BE2C (cell line): ENCODE results near the gene RBM27.

Experiments
- DNase-seq: peaks from one replicate; pipeline ENCODE4 v3.0.0-alpha.2; 2020
- H3K27me3 ChIP-seq: fragments of 250-450 bp; sonication (Bioruptor Pico); 2 replicates; pipeline ENCODE4 v1.5.1; 2020; ENCODE audit warnings: mild to moderate bottlenecking
- H3K36me3 ChIP-seq: fragments of 250-450 bp; sonication (Bioruptor Pico); 2 replicates; pipeline ENCODE4 v1.5.1; 2020; ENCODE audit warnings: mild to moderate bottlenecking
- H3K4me1 ChIP-seq: fragments of 250-450 bp; sonication (Bioruptor Pico); 2 replicates; pipeline ENCODE4 v1.5.1; 2020
- H3K4me3 ChIP-seq: 2 replicates; pipeline ENCODE4 v1.5.1; 2011; ENCODE audit warnings: low read depth, low read length
- H3K9me3 ChIP-seq: fragments of 250-450 bp; sonication (Bioruptor Pico); 2 replicates; pipeline ENCODE4 v1.5.1; 2020
- CTCF ChIP-seq: IDR thresholded peaks from 2 replicates; pipeline ENCODE4 v1.5.1; 2012; ENCODE audit warnings: mild to moderate bottlenecking, low read depth, low read length

The RBM27 gene

GRCh38 chr5:146233441-146233840, 30.0 kb downstream of the RBM27 start:
- no peak overlapping the region for H3K4me3 ChIP-seq
- no peak for DNase-seq
- H3K27me3 ChIP-seq = no peaks in the 10 kb centered on the region
- H3K36me3 ChIP-seq = peaks cover 66% of the 10 kb centered on the region
- H3K9me3 ChIP-seq = no peaks in the 10 kb centered on the region
- no peaks in the 10 kb centered on the region for H3K4me1 ChIP-seq
- TF ChIP-seq CTCF = no peak

GRCh38 chr5:146238973-146239372, 35.6 kb downstream of the RBM27 start:
- TF ChIP-seq CTCF = no peak

GRCh38 chr5:146240951-146241350, 37.5 kb downstream of the RBM27 start:
- no peaks in the 10 kb centered on the region for H3K9me3 ChIP-seq
- H3K27me3 ChIP-seq = no peaks in the 10 kb centered on the region
- TF ChIP-seq CTCF = no peak
- peaks cover 50% of the 10 kb centered on the region for H3K36me3 ChIP-seq
- H3K4me1 ChIP-seq = no peaks in the 10 kb centered on the region
- no peak overlapping the region for H3K4me3 ChIP-seq
- DNase-seq = no peak

More at GRCh38 chr5:146238973-146239372, 35.6 kb downstream of the RBM27 start:
- H3K4me3 ChIP-seq = no peak overlapping the region
- DNase-seq = no peak
- no peaks in the 10 kb centered on the region for H3K27me3 ChIP-seq
- H3K36me3 ChIP-seq = peaks cover 47% of the 10 kb centered on the region
- H3K4me1 ChIP-seq = no peaks in the 10 kb centered on the region
- no peaks in the 10 kb centered on the region for H3K9me3 ChIP-seq

- no peaks in the 10 kb centered on the region for H3K9me3 ChIP-seq
- H3K4me1 ChIP-seq = no peaks in the 10 kb centered on the region
- H3K4me3 ChIP-seq = no peak overlapping the region
- no peak for TF ChIP-seq CTCF
- H3K27me3 ChIP-seq = no peaks in the 10 kb centered on the region
- DNase-seq = no peak
- H3K36me3 ChIP-seq = peaks cover 35% of the 10 kb centered on the region
These were observed 39.8 kb downstream of the RBM27 start for GRCh38 chr5:146243247-146243646.

- H3K27me3 ChIP-seq = no peaks in the 10 kb centered on the region
- no peak for TF ChIP-seq CTCF
- H3K36me3 ChIP-seq = peaks cover 29% of the 10 kb centered on the region
- H3K4me1 ChIP-seq = peaks cover 5% of the 10 kb centered on the region; the same call in 1 of the 2 replicates
- H3K9me3 ChIP-seq = no peaks in the 10 kb centered on the region
- no peak for DNase-seq
- H3K4me3 ChIP-seq = no peak overlapping the region
These were observed 45.2 kb downstream of the RBM27 start for GRCh38 chr5:146248561-146248960.

GRCh38 chr5:146249801-146250200, 46.4 kb downstream of the RBM27 start:
- peaks cover 5% of the 10 kb centered on the region; the same call in 1 of the 2 replicates for H3K4me1 ChIP-seq
- no peak for DNase-seq
- H3K27me3 ChIP-seq = no peaks in the 10 kb centered on the region
- no peak overlapping the region for H3K4me3 ChIP-seq
- no peaks in the 10 kb centered on the region for H3K9me3 ChIP-seq
- H3K36me3 ChIP-seq = peaks cover 27% of the 10 kb centered on the region
- no peak for TF ChIP-seq CTCF
